ENCODE results near the gene GANC. TPM values are rescaled to one million over a fixed set of nuclear protein-coding genes. Genes with fewer than 3 reads are reported as not detected.
"Not testable (repeated sequence)": the region's sequence is repeated elsewhere in the genome, so short reads cannot be mapped to it uniquely, and the experiment has no call there.

GANC gene, protein sequence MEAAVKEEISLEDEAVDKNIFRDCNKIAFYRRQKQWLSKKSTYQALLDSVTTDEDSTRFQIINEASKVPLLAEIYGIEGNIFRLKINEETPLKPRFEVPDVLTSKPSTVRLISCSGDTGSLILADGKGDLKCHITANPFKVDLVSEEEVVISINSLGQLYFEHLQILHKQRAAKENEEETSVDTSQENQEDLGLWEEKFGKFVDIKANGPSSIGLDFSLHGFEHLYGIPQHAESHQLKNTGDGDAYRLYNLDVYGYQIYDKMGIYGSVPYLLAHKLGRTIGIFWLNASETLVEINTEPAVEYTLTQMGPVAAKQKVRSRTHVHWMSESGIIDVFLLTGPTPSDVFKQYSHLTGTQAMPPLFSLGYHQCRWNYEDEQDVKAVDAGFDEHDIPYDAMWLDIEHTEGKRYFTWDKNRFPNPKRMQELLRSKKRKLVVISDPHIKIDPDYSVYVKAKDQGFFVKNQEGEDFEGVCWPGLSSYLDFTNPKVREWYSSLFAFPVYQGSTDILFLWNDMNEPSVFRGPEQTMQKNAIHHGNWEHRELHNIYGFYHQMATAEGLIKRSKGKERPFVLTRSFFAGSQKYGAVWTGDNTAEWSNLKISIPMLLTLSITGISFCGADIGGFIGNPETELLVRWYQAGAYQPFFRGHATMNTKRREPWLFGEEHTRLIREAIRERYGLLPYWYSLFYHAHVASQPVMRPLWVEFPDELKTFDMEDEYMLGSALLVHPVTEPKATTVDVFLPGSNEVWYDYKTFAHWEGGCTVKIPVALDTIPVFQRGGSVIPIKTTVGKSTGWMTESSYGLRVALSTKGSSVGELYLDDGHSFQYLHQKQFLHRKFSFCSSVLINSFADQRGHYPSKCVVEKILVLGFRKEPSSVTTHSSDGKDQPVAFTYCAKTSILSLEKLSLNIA (N-terminal part only)
- 10 to 100 TPM; 38.3 to 38.6 TPM for total RNA-seq

GRCh38 chr15:42272939-42273899 lies at the start of gene GANC, which contains the start of gene TMEM87A:
Gene GANC (plus strand): TSS chr15:42273201. CDS start chr15:42274482, 1,281 bp downstream.
Gene TMEM87A (minus strand): TSS chr15:42273433. CDS start chr15:42273398, 35 bp downstream.
- POLR2A ChIA-PET = interaction anchor here (0.6 to 1.6 kb wide), 11 partner anchors 8 to 1237 kb away, joined by 3 to 7 read pairs (median 3); partner anchors contain the start of genes HAUS2, LRRC57, STARD9 and VPS39
- H3K9me3 Mint-ChIP-seq = no peaks in the 10 kb centered on the region
- no peaks in the 10 kb centered on the region for H3K27me3 Mint-ChIP-seq
- H3K36me3 Mint-ChIP-seq = peaks cover 15% of the 10 kb centered on the region
- peak within 1 kb of the TSS; percentile 94 for H3K4me3 Mint-ChIP-seq
- H3K27ac Mint-ChIP-seq = peak within 1 kb of the TSS; percentile 99
- ATAC-seq (ENCODE audit: low read depth) (peak; percentile 93), DNase-seq (peak; percentile 89)
- H3K4me1 Mint-ChIP-seq = peaks cover 33% of the 10 kb centered on the region

GRCh38 chr15:42226648-42227047 lies 46.4 kb upstream of the GANC start:
- POLR2A ChIA-PET = interaction anchor here (0.6 to 0.7 kb wide), 2 partner anchors 35 to 504 kb away, joined by 3 to 4 read pairs; no protein-coding TSS in a partner anchor
- Mint-ChIP-seq H3K9me3 (no peaks in the 10 kb centered on the region), H3K27me3 (no peaks in the 10 kb centered on the region), H3K27ac (no peak overlapping the region), H3K36me3 (peaks cover 8% of the 10 kb centered on the region), H3K4me3 (no peak overlapping the region), H3K4me1 (peaks cover 2% of the 10 kb centered on the region)
- ATAC-seq (ENCODE audit: low read depth) (no peak), DNase-seq (no peak)

GRCh38 chr15:42228036-42228435 lies 45.0 kb upstream of the GANC start:
- POLR2A ChIA-PET = no interaction called here
- no peaks in the 10 kb centered on the region for H3K9me3 Mint-ChIP-seq
- H3K4me1 Mint-ChIP-seq = peaks cover 2% of the 10 kb centered on the region
- no peak overlapping the region for H3K4me3 Mint-ChIP-seq
- no peak overlapping the region for H3K27ac Mint-ChIP-seq
- ATAC-seq (ENCODE audit: low read depth) (no peak), DNase-seq (no peak)
- no peaks in the 10 kb centered on the region for H3K27me3 Mint-ChIP-seq
- H3K36me3 Mint-ChIP-seq = peaks cover 10% of the 10 kb centered on the region

- H3K4me1 Mint-ChIP-seq; ATAC-seq (ENCODE audit: low read depth); DNase-seq; H3K4me3 Mint-ChIP-seq; H3K27ac Mint-ChIP-seq; H3K9me3 Mint-ChIP-seq; POLR2A ChIA-PET; H3K36me3 Mint-ChIP-seq; H3K27me3 Mint-ChIP-seq: not testable (repeated sequence)
Measured at GRCh38 chr15:42228981-42229380, 44.0 kb upstream of the GANC start.

- POLR2A ChIA-PET = no interaction called here
- Mint-ChIP-seq H3K27ac (no peak overlapping the region), H3K36me3 (peaks cover 17% of the 10 kb centered on the region), H3K4me3 (no peak overlapping the region), H3K4me1 (peaks cover 2% of the 10 kb centered on the region), H3K27me3 (no peaks in the 10 kb centered on the region), H3K9me3 (no peaks in the 10 kb centered on the region)
- no peak for ATAC-seq (ENCODE audit: low read depth)
- no peak for DNase-seq
Measured at GRCh38 chr15:42231088-42231487, 41.9 kb upstream of the GANC start.

DNA sequence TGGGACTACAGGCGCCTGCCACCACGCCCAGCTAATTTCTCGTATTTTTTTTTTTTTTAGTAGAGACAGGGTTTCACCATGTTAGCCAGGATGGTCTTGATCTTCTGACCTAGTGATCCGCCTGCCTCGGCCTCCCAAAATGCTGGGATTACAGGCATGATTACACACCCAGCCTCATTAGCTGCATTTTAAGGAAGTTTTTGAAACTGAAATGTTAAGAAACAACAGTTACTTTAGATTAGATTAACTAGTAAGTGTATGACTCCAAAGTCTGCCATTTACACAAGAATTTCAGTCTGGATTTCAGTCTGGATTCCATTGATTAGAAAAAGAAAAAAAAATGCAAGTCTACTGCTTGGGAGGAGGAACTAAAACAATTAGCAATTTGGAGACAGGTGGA lies 40.4 kb upstream of the GANC start:
- POLR2A ChIA-PET = interaction anchor here (0.6 kb wide), 1 partner anchor 24 kb away, joined by 3 read pairs; no protein-coding TSS in a partner anchor
- no peak overlapping the region for H3K4me3 Mint-ChIP-seq
- H3K9me3 Mint-ChIP-seq = no peaks in the 10 kb centered on the region
- ATAC-seq (ENCODE audit: low read depth) (no peak), DNase-seq (no peak)
- H3K27ac Mint-ChIP-seq = no peak overlapping the region
- no peaks in the 10 kb centered on the region for H3K27me3 Mint-ChIP-seq
- peaks cover 22% of the 10 kb centered on the region for H3K36me3 Mint-ChIP-seq
- H3K4me1 Mint-ChIP-seq = peaks cover 2% of the 10 kb centered on the region

- peaks cover 20% of the 10 kb centered on the region for H3K36me3 Mint-ChIP-seq
- H3K27me3 Mint-ChIP-seq = no peaks in the 10 kb centered on the region
- no peak overlapping the region for H3K27ac Mint-ChIP-seq
- no peak overlapping the region for H3K4me3 Mint-ChIP-seq
- H3K4me1 Mint-ChIP-seq = peaks cover 2% of the 10 kb centered on the region
- DNase-seq (no peak), ATAC-seq (ENCODE audit: low read depth) (no peak)
- H3K9me3 Mint-ChIP-seq = no peaks in the 10 kb centered on the region
- POLR2A ChIA-PET = no interaction called here
Measured at GRCh38 chr15:42233107-42233506, 39.9 kb upstream of the GANC start.

DNA sequence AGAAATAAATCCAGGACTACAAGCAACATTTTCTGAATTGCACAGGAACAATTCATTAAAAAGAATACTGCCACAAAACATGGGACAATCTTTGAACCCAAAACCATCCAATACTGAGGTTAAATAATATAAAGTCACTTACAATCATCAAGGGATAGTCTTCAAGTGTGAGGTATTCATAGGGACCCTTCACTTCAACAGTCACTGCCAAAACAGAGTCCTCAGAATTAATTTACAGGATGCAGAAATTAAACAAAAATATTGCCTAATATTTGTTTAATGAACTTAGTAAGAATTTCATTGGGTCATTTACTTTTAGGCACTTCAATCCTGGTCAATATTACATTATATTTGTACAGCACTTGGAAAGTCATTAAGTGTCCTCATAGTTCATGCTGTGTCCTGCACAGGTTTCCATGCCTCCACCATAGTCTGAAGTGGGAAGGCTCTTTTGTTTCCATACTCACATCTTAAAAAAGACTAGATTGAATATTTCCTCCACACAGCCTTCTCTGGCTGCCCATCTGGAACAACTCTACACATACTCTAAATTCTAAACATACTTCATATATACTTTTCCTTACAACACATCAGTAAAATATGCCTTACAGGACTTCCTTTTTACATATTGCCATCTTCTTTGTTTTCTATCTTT lies 33.3 kb upstream of the GANC start:
- Mint-ChIP-seq H3K27ac (no peak overlapping the region), H3K27me3 (no peaks in the 10 kb centered on the region), H3K36me3 (peaks cover 39% of the 10 kb centered on the region), H3K4me1 (peaks cover 17% of the 10 kb centered on the region), H3K9me3 (no peaks in the 10 kb centered on the region), H3K4me3 (no peak overlapping the region)
- POLR2A ChIA-PET = no interaction called here
- no peak for ATAC-seq (ENCODE audit: low read depth)
- DNase-seq = no peak

DNA sequence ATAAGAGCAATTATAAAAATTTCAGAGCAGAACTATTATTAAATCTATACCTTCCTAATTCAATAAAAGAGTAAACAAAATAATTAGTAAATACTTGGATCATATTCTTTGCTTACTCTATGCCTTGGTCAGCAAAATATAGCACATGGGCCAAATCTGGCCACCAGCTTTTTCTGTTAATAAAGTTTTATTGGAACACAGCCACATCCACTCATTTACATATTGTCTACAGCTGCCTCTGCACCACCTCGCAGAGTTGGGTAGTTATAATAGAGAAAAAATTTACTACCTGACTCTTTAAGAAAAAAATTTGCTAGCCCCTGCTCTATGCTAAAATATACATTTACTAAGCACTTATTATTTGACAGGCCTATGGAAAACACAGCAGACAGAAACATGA lies 32.2 kb upstream of the GANC start:
- Mint-ChIP-seq H3K4me1 (peaks cover 17% of the 10 kb centered on the region), H3K27ac (no peak overlapping the region), H3K9me3 (no peaks in the 10 kb centered on the region), H3K27me3 (no peaks in the 10 kb centered on the region), H3K36me3 (peaks cover 36% of the 10 kb centered on the region), H3K4me3 (no peak overlapping the region)
- ATAC-seq (ENCODE audit: low read depth) = no peak
- DNase-seq = no peak
- POLR2A ChIA-PET = interaction anchor here (0.6 kb wide), 1 partner anchor 199 kb away, joined by 3 read pairs; no protein-coding TSS in a partner anchor

- ATAC-seq (ENCODE audit: low read depth) (no peak), DNase-seq (no peak)
- H3K9me3 Mint-ChIP-seq = peaks cover 24% of the 10 kb centered on the region
- no peak overlapping the region for H3K27ac Mint-ChIP-seq
- no peaks in the 10 kb centered on the region for H3K4me1 Mint-ChIP-seq
- no peaks in the 10 kb centered on the region for H3K27me3 Mint-ChIP-seq
- no peak overlapping the region for H3K4me3 Mint-ChIP-seq
- POLR2A ChIA-PET = interaction anchor here (1.9 kb wide), 1 partner anchor 20 kb away, joined by 5 read pairs; the partner anchor contains the start of genes GANC and TMEM87A
- H3K36me3 Mint-ChIP-seq = peaks cover 72% of the 10 kb centered on the region
Measured at GRCh38 chr15:42253300-42253699, 19.7 kb upstream of the GANC start.

DNA sequence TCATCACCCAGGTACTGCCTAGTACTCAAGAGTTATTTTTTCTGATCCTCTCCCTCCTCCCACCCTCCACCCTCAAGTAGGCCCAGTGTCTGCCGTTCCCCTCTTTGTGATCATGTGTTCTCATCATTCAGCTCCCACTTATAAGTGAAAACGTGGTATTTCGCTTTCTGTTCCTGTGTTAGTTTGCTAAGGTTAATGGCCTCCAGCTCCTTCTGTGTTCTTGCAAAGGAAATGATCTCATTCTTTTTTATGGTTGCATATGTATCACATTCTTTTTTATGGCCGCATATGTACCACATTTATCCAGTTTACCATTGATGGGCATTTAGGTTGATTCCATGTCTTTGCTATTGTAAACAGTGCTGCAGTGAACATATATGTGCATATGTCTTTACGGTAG lies 8.2 kb upstream of the GANC start:
- ATAC-seq (ENCODE audit: low read depth) = no peak
- Mint-ChIP-seq H3K36me3 (peaks cover 46% of the 10 kb centered on the region), H3K4me3 (no peak overlapping the region), H3K9me3 (no peaks in the 10 kb centered on the region), H3K27me3 (no peaks in the 10 kb centered on the region), H3K4me1 (peaks cover 13% of the 10 kb centered on the region), H3K27ac (no peak overlapping the region)
- POLR2A ChIA-PET = interaction anchor here (1.2 kb wide), 1 partner anchor 9 kb away, joined by 4 read pairs; the partner anchor contains the start of genes GANC and TMEM87A
- DNase-seq = no peak

- Mint-ChIP-seq H3K36me3 (peaks cover 46% of the 10 kb centered on the region), H3K9me3 (no peaks in the 10 kb centered on the region), H3K4me3 (no peak overlapping the region), H3K4me1 (peaks cover 24% of the 10 kb centered on the region), H3K27ac (no peak overlapping the region), H3K27me3 (no peaks in the 10 kb centered on the region)
- ATAC-seq (ENCODE audit: low read depth) = no peak
- no peak for DNase-seq
- POLR2A ChIA-PET = no interaction called here
Measured at GRCh38 chr15:42267286-42267685, 5.7 kb upstream of the GANC start.

Data from activated naive CD8-positive, alpha-beta T cell treated with anti-CD3 and anti-CD28 coated beads, Interleukin-2, amount 10 ng/mL, durations not matched to agents 7 days and 5 days (primary cell).